T-cell (primary cell): ENCODE results near the gene PLCL2. TPM values are rescaled to one million over a fixed set of nuclear protein-coding genes. Genes with fewer than 3 reads are reported as not detected.

Experiments
- ATAC-seq, 4 experiments: fragments of 200-7000 bp in 3 of 4; fragments of 150-1000 bp in 1 of 4; cut with Tn5 transposase; replicated peaks in 1 of 4; 1 replicate in 3 of 4; 2 replicates in 1 of 4; pipeline ENCODE4 v1.10.0; 2021; ENCODE audit warnings: moderate library complexity in 3 of 4, mild to moderate bottlenecking in 2 of 4, moderate number of reproducible peaks in 1 of 4
- CTCF ChIA-PET, 2 donors: fragments of 300-600 bp; sonication (Branson Sonifier 250); formaldehyde crosslinking; loops; one replicate each; lab custom pipeline; 2022; ENCODE audit warnings: antibody characterized with exemption in 2 of 2; lab: Charles Lee
- POLR2A ChIA-PET, 2 donors: fragments of 300-600 bp; sonication (Branson Sonifier 250); formaldehyde crosslinking; loops; one replicate each; lab custom pipeline; 2022; ENCODE audit warnings: antibody characterized with exemption in 2 of 2; lab: Charles Lee
- DNase-seq, 35 experiments: peaks; one replicate each; pipeline versions ENCODE4 v3.0.0 to v3.0.0-alpha.2; 2013 to 2023
- H3K27ac ChIP-seq: one replicate; pipeline ENCODE4 v1.5.1; 2013; ENCODE audit warnings: low read length
- H3K27me3 ChIP-seq, 2 experiments: replicated peaks in 1 of 2; 1 replicate in 1 of 2; 2 replicates in 1 of 2; pipeline versions ENCODE4 v1.6.1 to v1.7.0; 2013; ENCODE audit warnings: low read length in 1 of 2, mixed read lengths in 1 of 2; ENCODE audit not compliant: control insufficient read depth in 2 of 2, insufficient read depth in 2 of 2; ENCODE audit errors: extremely low read depth in 1 of 2
- H3K36me3 ChIP-seq, 2 donors: 1 replicate in 1 of 2; 2 replicates in 1 of 2; pipeline versions ENCODE4 v1.6.1 to v1.7.0; 2013; ENCODE audit warnings: low read length in 1 of 2; ENCODE audit not compliant: control insufficient read depth in 2 of 2, insufficient read depth in 1 of 2; ENCODE audit errors: extremely low read depth in 1 of 2
- H3K4me1 ChIP-seq, 2 experiments: 1 replicate in 1 of 2; 2 replicates in 1 of 2; pipeline versions ENCODE4 v1.6.1 to v1.7.0; 2013; ENCODE audit warnings: low read length in 2 of 2, mixed read lengths in 1 of 2; ENCODE audit not compliant: insufficient read depth in 2 of 2, control insufficient read depth in 1 of 2; ENCODE audit errors: extremely low read depth in 1 of 2
- H3K4me3 ChIP-seq, 2 donors: 1 replicate in 1 of 2; 2 replicates in 1 of 2; pipeline versions ENCODE4 v1.5.1 to v1.7.0; 2013; ENCODE audit warnings: mild to moderate bottlenecking in 2 of 2, low read length in 1 of 2, moderate library complexity in 1 of 2; ENCODE audit not compliant: control insufficient read depth in 1 of 2; ENCODE audit errors: extremely low read depth in 1 of 2
- H3K9me3 ChIP-seq: 2 replicates; pipeline ENCODE4 v1.7.0; 2013
- H3K27ac Mint-ChIP-seq, 2 donors: one replicate each; pipeline ENCODE4 v1.8.0; 2020 to 2021; ENCODE audit warnings: mild to moderate bottlenecking in 2 of 2, mixed read lengths in 2 of 2
- H3K27me3 Mint-ChIP-seq, 2 donors: one replicate each; pipeline ENCODE4 v1.8.0; 2021 to 2022; ENCODE audit warnings: mixed read lengths in 2 of 2
- H3K36me3 Mint-ChIP-seq: one replicate; pipeline ENCODE4 v1.8.0; 2021; ENCODE audit warnings: mixed read lengths
- H3K4me1 Mint-ChIP-seq, 3 donors: one replicate each; pipeline ENCODE4 v1.8.0; 2020 to 2022; ENCODE audit warnings: mixed read lengths in 3 of 3, mild to moderate bottlenecking in 1 of 3
- H3K4me3 Mint-ChIP-seq, 3 donors: one replicate each; pipeline ENCODE4 v1.8.0; 2020 to 2022; ENCODE audit warnings: mild to moderate bottlenecking in 3 of 3, mixed read lengths in 3 of 3, moderate library complexity in 3 of 3
- H3K9me3 Mint-ChIP-seq, 3 donors: one replicate each; pipeline ENCODE4 v1.8.0; 2020 to 2022; ENCODE audit warnings: mixed read lengths in 3 of 3
- WGBS: methylation state at CpG from one replicate; pipeline ENCODE4 v1.1.5; 2013; ENCODE audit warnings: missing lambda C conversion rate; ENCODE audit not compliant: insufficient coverage; 5-methylcytosine and 5-hydroxymethylcytosine counted together
- total RNA-seq, 35 experiments: library from RNA in 6 of 35; stranded (reverse) in 6 of 35; fragments of 120-200 nt in 1 of 35; gene quantifications; one replicate each; pipeline versions ENCODE4 v1.2.1 to v1.2.4 and lab custom pipeline; 2013 to 2026

Gene PLCL2
- total RNA-seq, 5 donors from 2014 or later (not counting 1 experiment from before 2014, with no cell fraction given): 53.4 to 68.1 (median 60.9) TPM

DNA sequence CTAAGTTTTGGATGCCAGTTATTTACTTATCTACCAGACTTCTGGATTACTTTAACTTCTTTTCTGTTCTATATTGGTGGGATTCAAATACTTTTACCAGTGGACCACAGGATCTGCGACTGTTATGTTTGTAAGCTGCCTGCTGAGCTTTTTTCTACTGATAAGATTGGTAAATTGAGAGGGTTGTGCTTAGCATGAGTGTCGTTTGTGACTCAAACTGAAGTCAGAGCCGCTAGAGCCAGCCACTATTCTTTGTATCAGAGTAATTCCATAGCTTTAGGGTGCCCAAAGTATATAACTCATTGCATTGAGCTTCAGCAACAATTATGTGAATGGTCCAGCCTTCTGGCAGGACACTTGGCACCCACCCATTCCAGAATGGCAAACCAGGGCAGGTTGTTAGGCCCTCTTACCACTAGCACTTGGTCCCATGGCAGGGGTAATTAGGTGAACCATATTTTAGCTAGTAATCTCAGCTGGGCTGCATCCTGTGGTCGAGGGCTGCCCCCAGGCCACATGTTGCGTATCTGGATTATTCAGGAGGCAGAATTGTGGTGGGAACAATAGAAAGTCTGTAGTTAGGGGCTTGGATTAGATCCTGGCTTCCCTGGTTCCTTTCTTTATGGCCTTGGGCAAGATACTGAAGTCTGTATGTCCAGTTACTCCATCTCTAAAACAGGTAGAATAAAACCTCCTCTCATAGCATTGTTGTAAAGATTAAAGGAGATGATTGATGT lies 6.0 kb downstream of the PLCL2 start:
- ATAC-seq: no peak

DNA sequence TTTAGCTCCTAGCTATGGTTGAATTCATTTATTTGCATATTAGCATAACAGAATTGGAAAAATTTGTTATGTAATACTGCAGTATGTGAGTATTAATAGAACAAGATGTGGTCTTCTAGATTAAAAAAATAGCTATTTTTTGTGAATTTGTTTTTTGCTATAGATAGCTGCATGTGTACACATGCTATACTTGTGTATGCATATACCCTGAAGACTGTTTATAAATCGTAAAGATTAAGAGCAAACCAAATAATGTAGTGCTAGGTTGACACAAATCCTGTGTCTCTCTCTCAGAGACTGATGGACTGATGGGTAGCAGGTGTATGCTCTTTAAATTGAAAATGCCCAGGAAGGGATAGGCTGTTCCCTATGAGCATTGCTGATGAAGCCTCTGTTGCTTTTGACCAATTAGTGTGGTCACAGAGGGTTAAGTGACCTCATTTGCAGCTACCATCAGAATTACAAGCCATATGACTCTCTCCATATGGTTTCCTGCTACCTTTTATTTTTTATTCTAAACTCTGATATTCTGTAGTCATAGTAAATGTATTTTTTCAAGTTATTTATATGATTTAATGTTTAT lies 9.0 kb downstream of the PLCL2 start:
- no peak for DNase-seq
- no peaks in the 10 kb centered on the region for H3K9me3 ChIP-seq
- Mint-ChIP-seq H3K36me3 (no peaks in the 10 kb centered on the region), H3K9me3 (no peaks in the 10 kb centered on the region), H3K27me3 (no peaks in the 10 kb centered on the region), H3K4me1 (peaks cover 87 to 91% (median 90%) of the 10 kb centered on the region in 3 donors), H3K27ac (no peak overlapping the region), H3K4me3 (no peak overlapping the region)
- H3K4me1 ChIP-seq: peaks cover 44 to 50% of the 10 kb centered on the region in 2 experiments
- ATAC-seq: no peak
- no peak overlapping the region for H3K4me3 ChIP-seq
- ChIA-PET CTCF (no interaction called here), POLR2A (interaction anchor here in 1 of 2 donors (0.5 to 0.6 kb wide), 2 partner anchors 9 kb away, joined by 4 to 6 read pairs; partner anchors contain the start of gene PLCL2)
- H3K27me3 ChIP-seq: no peaks in the 10 kb centered on the region
- no CpG with 5 or more reads among the region's 1 CpG for WGBS
- no peak overlapping the region for H3K27ac ChIP-seq
- H3K36me3 ChIP-seq: no peaks in the 10 kb centered on the region

More for the DNA sequence above, 6.0 kb downstream of the PLCL2 start:
- ChIA-PET POLR2A (interaction anchor here in 1 of 2 donors (0.7 kb wide), 1 partner anchor 16 kb away, joined by 3 read pairs; no protein-coding TSS in a partner anchor), CTCF (no interaction called here)
- H3K36me3 Mint-ChIP-seq: no peaks in the 10 kb centered on the region
- WGBS: 87% methylated on average over 3 of the region's 5 CpGs
- Histone ChIP-seq H3K27me3 (no peaks in the 10 kb centered on the region), H3K4me3 (no peak overlapping the region), H3K9me3 (no peaks in the 10 kb centered on the region), H3K27ac (no peak overlapping the region), H3K4me1 (peaks cover 23 to 57% of the 10 kb centered on the region in 2 experiments), H3K36me3 (no peaks in the 10 kb centered on the region)
- peak overlapping the region; percentile 38 to 98 (median 96) for H3K4me3 Mint-ChIP-seq
- peak overlapping the region; percentile 98 for H3K27ac Mint-ChIP-seq
- H3K27me3 Mint-ChIP-seq: no peaks in the 10 kb centered on the region
- no peak for DNase-seq
- peaks cover 78 to 87% (median 87%) of the 10 kb centered on the region in 3 donors for H3K4me1 Mint-ChIP-seq
- no peaks in the 10 kb centered on the region for H3K9me3 Mint-ChIP-seq

DNA sequence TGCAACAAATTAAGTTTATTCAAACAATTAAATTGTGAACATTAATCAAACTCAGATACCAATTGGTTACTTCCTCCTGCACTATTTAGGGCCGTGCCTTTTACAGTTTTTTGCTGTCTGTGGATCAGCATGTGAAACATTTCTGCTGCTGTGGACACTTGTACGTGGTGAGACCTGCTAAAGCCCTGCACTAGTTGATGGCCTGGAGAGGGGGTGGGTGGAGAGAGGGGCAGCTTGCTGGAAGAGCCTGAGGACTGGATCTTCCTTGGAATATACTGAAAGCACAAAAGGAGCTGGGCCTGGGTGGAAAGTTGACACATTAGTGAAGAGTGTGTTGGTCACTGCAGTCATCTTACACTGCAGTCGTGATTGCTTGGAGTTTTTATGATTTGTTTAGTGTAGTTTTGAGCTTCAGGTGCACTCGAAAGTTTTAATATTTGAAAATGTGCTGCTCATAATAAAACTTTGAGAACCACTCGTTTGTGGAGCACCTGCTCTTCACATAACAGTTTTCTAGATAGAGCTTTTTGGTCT lies 11.4 kb downstream of the PLCL2 start:
- Mint-ChIP-seq H3K27me3 (no peaks in the 10 kb centered on the region), H3K27ac (peak overlapping the region; percentile 92 to 93), H3K9me3 (no peaks in the 10 kb centered on the region), H3K36me3 (no peaks in the 10 kb centered on the region), H3K4me3 (peak overlapping the region in 1 of 3 donors; percentile 68), H3K4me1 (peaks cover 87 to 91% (median 91%) of the 10 kb centered on the region in 3 donors)
- ChIA-PET CTCF (interaction anchor here in 1 of 2 donors (0.6 to 0.8 kb wide), 2 partner anchors 12 to 68 kb away, joined by 3 read pairs; no protein-coding TSS in a partner anchor), POLR2A (interaction anchor here (0.5 to 1.0 kb wide), 4 partner anchors 8 to 336 kb away, joined by 3 read pairs; no protein-coding TSS in a partner anchor)
- Histone ChIP-seq H3K27me3 (no peaks in the 10 kb centered on the region), H3K9me3 (no peaks in the 10 kb centered on the region), H3K4me3 (peak overlapping the region in 1 of 2 donors; percentile 23), H3K4me1 (peaks cover 45 to 56% of the 10 kb centered on the region in 2 experiments), H3K36me3 (no peaks in the 10 kb centered on the region), H3K27ac (no peak overlapping the region)
- no peak for DNase-seq
- WGBS: 77% methylated on average over 3 of the region's 5 CpGs
- no peak for ATAC-seq

DNA sequence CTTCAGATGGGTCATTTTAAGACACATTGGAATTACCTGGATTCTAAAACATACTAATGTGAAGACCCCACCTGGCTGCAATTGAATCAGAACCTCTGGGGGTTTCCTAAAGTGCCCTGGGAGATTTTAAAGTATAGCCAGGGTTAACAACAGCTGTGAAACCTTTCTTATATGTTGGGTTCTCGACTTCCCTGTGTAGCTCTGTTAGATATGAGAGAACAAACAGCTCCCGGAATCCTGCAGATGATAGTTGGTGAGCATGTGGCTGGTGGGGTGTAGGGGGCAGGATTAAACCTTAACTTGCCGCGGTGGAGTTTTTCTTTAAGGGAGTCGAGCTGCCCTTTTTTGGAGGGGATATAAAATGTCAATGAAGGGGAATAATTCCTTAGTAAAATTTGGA lies 12.1 kb downstream of the PLCL2 start:
- Histone ChIP-seq H3K27me3 (no peaks in the 10 kb centered on the region), H3K27ac (peak overlapping the region; percentile 30), H3K36me3 (no peaks in the 10 kb centered on the region), H3K4me3 (no peak overlapping the region), H3K4me1 (peaks cover 50 to 57% of the 10 kb centered on the region in 2 experiments), H3K9me3 (no peaks in the 10 kb centered on the region)
- peaks cover 87 to 91% (median 91%) of the 10 kb centered on the region in 3 donors for H3K4me1 Mint-ChIP-seq
- H3K4me3 Mint-ChIP-seq: peak overlapping the region in 2 of 3 donors; percentile 39 to 68
- ATAC-seq (no peak), DNase-seq (no peak)
- POLR2A ChIA-PET: interaction anchor here in 1 of 2 donors (0.5 to 1.0 kb wide), 3 partner anchors 8 to 335 kb away, joined by 3 read pairs; no protein-coding TSS in a partner anchor
- H3K36me3 Mint-ChIP-seq: no peaks in the 10 kb centered on the region
- H3K27me3 Mint-ChIP-seq: no peaks in the 10 kb centered on the region
- CTCF ChIA-PET: interaction anchor here in 1 of 2 donors (0.6 to 0.8 kb wide), 2 partner anchors 13 to 68 kb away, joined by 3 read pairs; no protein-coding TSS in a partner anchor
- H3K9me3 Mint-ChIP-seq: no peaks in the 10 kb centered on the region
- H3K27ac Mint-ChIP-seq: peak overlapping the region; percentile 92 to 93
- WGBS: 96% methylated on average over 4 of the region's 5 CpGs

DNA sequence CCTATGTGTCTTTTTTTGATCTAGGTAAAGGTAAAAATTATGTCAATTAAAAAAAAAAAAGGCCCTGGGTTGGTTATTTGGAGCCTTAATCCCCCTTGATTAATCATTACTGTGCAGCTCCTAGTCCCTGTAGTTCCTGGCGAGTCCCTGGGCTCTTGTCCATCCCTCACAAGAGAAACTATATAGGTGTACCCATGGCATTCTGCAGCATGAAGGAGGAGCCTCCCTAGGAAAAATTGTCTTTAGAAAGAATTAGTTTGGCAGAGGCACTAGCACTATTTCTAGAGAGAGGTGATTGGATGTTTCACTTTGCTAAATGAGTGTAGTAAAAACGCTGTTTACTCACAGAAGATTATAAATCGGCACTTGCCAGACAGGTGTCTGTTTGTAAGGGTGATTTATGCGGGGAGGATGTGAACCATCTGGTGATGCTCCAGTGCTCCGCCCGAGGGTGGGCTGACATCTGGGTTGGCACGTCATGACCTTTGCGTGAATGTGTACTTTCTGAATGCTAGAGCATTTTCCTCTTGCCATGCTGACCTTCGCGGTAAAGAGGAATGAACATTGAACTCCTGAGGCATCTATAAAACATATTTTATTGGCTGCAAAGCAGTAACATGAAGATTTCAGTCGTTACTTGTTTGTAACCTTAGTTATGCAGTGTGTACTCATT lies 12.6 kb downstream of the PLCL2 start:
- POLR2A ChIA-PET: no interaction called here
- no peaks in the 10 kb centered on the region for H3K27me3 Mint-ChIP-seq
- ATAC-seq (peak; percentile 44 to 81 (median 58)), DNase-seq (peak in 22 of 35 experiments; percentile 22 to 58 (median 44))
- H3K9me3 Mint-ChIP-seq: no peaks in the 10 kb centered on the region
- H3K36me3 Mint-ChIP-seq: no peaks in the 10 kb centered on the region
- H3K4me3 Mint-ChIP-seq: peak overlapping the region; percentile 5 to 68 (median 39)
- Histone ChIP-seq H3K4me1 (peaks cover 55 to 59% of the 10 kb centered on the region in 2 experiments), H3K9me3 (no peaks in the 10 kb centered on the region), H3K27ac (peak overlapping the region; percentile 30), H3K27me3 (no peaks in the 10 kb centered on the region), H3K4me3 (no peak overlapping the region), H3K36me3 (no peaks in the 10 kb centered on the region)
- CTCF ChIA-PET: no interaction called here
- 52% methylated on average over 7 of the region's 11 CpGs for WGBS
- H3K27ac Mint-ChIP-seq: peak overlapping the region; percentile 92 to 93
- peaks cover 87 to 91% (median 91%) of the 10 kb centered on the region in 3 donors for H3K4me1 Mint-ChIP-seq
